ENCODE measurements around the gene PTPN12.

DNA sequence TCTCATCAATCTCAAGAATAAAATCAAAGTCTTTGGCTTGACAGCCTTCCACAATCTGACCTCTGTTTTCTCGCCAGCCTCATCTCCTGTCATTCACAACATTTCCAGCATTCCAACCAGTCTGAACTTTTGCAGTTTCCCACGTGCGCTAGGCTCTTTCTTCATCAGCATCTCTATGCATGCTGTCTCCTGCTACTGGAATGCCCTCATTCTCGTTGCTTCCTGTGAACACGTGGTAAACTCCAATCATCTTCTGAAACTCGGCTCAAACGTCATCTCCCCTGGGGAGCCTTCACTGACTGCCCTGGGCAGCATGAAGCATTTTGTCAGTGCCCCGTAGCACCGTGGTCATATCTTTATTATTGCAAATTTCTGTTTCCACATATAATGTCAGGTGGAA, 146.9 kb downstream of the PTPN12 start:
- no peak for TF ChIP-seq EP300 (IDR thresholded peaks at IDR 0.05)
- TF ChIP-seq, protein P1, sequence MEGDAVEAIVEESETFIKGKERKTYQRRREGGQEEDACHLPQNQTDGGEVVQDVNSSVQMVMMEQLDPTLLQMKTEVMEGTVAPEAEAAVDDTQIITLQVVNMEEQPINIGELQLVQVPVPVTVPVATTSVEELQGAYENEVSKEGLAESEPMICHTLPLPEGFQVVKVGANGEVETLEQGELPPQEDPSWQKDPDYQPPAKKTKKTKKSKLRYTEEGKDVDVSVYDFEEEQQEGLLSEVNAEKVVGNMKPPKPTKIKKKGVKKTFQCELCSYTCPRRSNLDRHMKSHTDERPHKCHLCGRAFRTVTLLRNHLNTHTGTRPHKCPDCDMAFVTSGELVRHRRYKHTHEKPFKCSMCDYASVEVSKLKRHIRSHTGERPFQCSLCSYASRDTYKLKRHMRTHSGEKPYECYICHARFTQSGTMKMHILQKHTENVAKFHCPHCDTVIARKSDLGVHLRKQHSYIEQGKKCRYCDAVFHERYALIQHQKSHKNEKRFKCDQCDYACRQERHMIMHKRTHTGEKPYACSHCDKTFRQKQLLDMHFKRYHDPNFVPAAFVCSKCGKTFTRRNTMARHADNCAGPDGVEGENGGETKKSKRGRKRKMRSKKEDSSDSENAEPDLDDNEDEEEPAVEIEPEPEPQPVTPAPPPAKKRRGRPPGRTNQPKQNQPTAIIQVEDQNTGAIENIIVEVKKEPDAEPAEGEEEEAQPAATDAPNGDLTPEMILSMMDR (IDR thresholded peaks at IDR 0.05) = no peak

Data from stomach (tissue), 4 donors.